MCF 10A (cell line): ENCODE measurements around the gene LHFPL3. TPM values are rescaled to one million over a fixed set of nuclear protein-coding genes. Genes with fewer than 3 reads are reported as not detected.
"Not testable (repeated sequence)": the region's sequence is repeated elsewhere in the genome, so short reads cannot be mapped to it uniquely, and the experiment has no call there.

Experiments
- BruUV-seq: library from RNA; stranded (reverse); fragments of 400-500 nt; replicated peaks from 2 replicates; lab custom pipeline; 2021; lab: Mats Ljungman, UMichigan
- CTCF ChIA-PET: fragments of 300-600 bp; sonication (Branson Sonifier 250); formaldehyde crosslinking; extraction: SDS; loops from one replicate; lab custom pipeline; 2021; ENCODE audit warnings: antibody characterized with exemption, inconsistent platforms; lab: Yijun Ruan, JAX
- POLR2A ChIA-PET: fragments of 300-600, 350-650 bp; sonication (Branson Sonifier 250); formaldehyde crosslinking; extraction: SDS; loops from one replicate; lab custom pipeline; 2020; ENCODE audit warnings: antibody characterized with exemption, inconsistent platforms; lab: Yijun Ruan, JAX
- DNase-seq: peaks from one replicate; pipeline ENCODE4 v3.0.0-alpha.2; 2018; ENCODE audit not compliant: unreplicated experiment
- H3K27ac Mint-ChIP-seq: one replicate; pipeline ENCODE4 v1.8.0; 2022; ENCODE audit warnings: mild to moderate bottlenecking, low read depth, mixed read lengths; ENCODE audit not compliant: unreplicated experiment
- H3K27me3 Mint-ChIP-seq: one replicate; pipeline ENCODE4 v1.8.0; 2022; ENCODE audit warnings: mixed read lengths; ENCODE audit not compliant: insufficient read depth, unreplicated experiment
- H3K36me3 Mint-ChIP-seq: one replicate; pipeline ENCODE4 v1.8.0; 2022; ENCODE audit warnings: mild to moderate bottlenecking, moderate library complexity, mixed read lengths; ENCODE audit not compliant: insufficient read depth, unreplicated experiment
- H3K4me1 Mint-ChIP-seq: one replicate; pipeline ENCODE4 v1.8.0; 2022; ENCODE audit warnings: mixed read lengths; ENCODE audit not compliant: insufficient read depth, unreplicated experiment
- H3K4me3 Mint-ChIP-seq: one replicate; pipeline ENCODE4 v1.8.0; 2022; ENCODE audit warnings: mild to moderate bottlenecking, moderate library complexity, mixed read lengths; ENCODE audit not compliant: unreplicated experiment
- H3K9me3 Mint-ChIP-seq: one replicate; pipeline ENCODE4 v1.8.0; 2022; ENCODE audit warnings: mixed read lengths; ENCODE audit not compliant: unreplicated experiment
- intact Hi-C: fragments of 100-400 bp; cut with micrococcal nuclease; formaldehyde crosslinking; loops from 2 replicates; pipeline ENCODE4 v1.14.1; 2022
- total RNA-seq: library from RNA; stranded (reverse); gene quantifications from 2 replicates; pipeline ENCODE4 v1.2.3, GENCODE V29; 2022
- TF ChIP-seq, protein P1 (sequence below): fragments of 200-600 bp; IDR thresholded peaks from one replicate; pipeline ENCODE4 v1.8.0; 2022; ENCODE audit warnings: antibody characterized with exemption, mild to moderate bottlenecking; ENCODE audit not compliant: unreplicated experiment

The LHFPL3 gene
- total RNA-seq, 1 experiment from 2014 or later = not detected

DNA sequence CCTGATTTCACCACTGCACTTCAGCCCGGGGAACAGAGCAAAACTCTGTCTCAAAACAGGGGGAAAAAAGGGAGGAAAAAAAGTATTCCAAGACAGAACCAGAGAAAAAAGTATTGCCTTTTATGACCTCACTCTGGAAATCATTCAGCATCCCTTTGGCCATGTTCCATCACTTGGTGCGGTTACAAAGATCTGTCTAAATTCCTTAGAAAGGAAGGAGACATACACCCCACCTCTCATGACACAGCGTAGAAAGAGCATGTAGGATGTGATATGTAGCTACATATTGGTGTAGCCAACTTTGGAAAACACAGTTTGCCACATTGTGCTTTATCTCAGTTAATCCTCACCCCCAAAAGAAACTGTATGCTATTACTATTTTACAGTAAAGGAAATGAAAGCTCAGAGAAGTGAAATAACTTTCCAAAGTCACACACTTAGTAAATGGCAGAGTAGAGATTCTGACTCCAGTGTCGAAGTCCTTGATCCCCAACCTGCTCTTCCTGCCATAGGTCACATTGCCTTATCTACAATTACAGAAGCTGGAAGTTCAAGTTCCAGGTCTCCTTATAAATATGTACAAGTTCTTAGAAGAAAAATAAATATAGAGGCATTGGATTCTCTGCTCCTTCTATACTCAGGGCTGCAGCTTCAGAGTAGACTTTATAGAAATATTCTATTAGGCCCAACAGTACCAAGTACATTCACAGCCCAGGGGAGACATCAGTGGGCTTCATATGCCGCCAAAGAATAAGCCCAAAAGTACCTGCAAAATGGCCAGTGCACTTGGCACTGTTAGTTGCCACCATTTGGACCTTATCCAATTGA, 594.0 kb downstream of the LHFPL3 start:
- H3K4me1 Mint-ChIP-seq = no peaks in the 10 kb centered on the region
- ChIA-PET POLR2A (interaction anchor here (1.0 to 1.2 kb wide), 3 partner anchors 22 to 61 kb away, joined by 3 to 5 read pairs (median 3); no protein-coding TSS in a partner anchor), CTCF (interaction anchor here (0.6 to 6.8 kb wide), 27 partner anchors 9 to 697 kb away, joined by 3 to 63 read pairs (median 3); no protein-coding TSS in a partner anchor)

DNA sequence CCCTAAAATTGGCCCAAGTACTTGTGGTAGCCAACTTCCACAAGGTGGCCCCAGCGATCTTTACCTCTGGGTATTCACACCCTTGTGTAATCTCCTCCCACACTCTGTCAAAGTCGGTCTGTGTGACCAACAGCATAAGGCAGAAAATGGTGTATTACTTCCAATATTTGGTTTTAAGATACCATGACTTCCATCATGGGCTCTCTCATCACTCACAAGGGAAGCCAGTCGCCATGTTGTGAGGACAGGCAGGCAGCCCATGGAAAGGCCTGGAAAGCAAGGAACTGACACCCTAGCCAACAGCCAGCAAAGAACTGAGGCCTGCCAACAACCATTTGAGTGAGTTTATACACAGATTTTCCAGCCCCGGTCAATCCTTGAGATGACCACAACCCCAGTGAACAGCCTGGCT, 594.6 kb downstream of the LHFPL3 start:
- Mint-ChIP-seq H3K36me3 (no peaks in the 10 kb centered on the region), H3K4me1 (no peaks in the 10 kb centered on the region), H3K4me3 (no peak overlapping the region), H3K27me3 (peaks cover 5% of the 10 kb centered on the region), H3K9me3 (no peaks in the 10 kb centered on the region), H3K27ac (no peak overlapping the region)
- peak; percentile 90 for DNase-seq
- CTCF ChIA-PET = interaction anchor here (0.7 to 6.8 kb wide), 24 partner anchors 8 to 698 kb away, joined by 3 to 63 read pairs (median 3); no protein-coding TSS in a partner anchor
- TF ChIP-seq, protein P1, sequence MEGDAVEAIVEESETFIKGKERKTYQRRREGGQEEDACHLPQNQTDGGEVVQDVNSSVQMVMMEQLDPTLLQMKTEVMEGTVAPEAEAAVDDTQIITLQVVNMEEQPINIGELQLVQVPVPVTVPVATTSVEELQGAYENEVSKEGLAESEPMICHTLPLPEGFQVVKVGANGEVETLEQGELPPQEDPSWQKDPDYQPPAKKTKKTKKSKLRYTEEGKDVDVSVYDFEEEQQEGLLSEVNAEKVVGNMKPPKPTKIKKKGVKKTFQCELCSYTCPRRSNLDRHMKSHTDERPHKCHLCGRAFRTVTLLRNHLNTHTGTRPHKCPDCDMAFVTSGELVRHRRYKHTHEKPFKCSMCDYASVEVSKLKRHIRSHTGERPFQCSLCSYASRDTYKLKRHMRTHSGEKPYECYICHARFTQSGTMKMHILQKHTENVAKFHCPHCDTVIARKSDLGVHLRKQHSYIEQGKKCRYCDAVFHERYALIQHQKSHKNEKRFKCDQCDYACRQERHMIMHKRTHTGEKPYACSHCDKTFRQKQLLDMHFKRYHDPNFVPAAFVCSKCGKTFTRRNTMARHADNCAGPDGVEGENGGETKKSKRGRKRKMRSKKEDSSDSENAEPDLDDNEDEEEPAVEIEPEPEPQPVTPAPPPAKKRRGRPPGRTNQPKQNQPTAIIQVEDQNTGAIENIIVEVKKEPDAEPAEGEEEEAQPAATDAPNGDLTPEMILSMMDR = peak; percentile 89
- intact Hi-C loops = loop anchor here (1.0 to 5.0 kb wide), 7 partner anchors 58 to 666 kb away; no protein-coding TSS in a partner anchor
- POLR2A ChIA-PET = interaction anchor here (1.0 to 1.2 kb wide), 3 partner anchors 22 to 60 kb away, joined by 3 to 5 read pairs (median 3); no protein-coding TSS in a partner anchor
- BruUV-seq = no TSS peak

More for the DNA sequence above, 594.0 kb downstream of the LHFPL3 start:
- no peaks in the 10 kb centered on the region for H3K36me3 Mint-ChIP-seq
- TF ChIP-seq, protein P1 = no peak
- H3K9me3 Mint-ChIP-seq = no peaks in the 10 kb centered on the region
- H3K27me3 Mint-ChIP-seq = peaks cover 12% of the 10 kb centered on the region
- BruUV-seq = no TSS peak
- H3K4me3 Mint-ChIP-seq = no peak overlapping the region
- intact Hi-C loops = loop anchor here (1.0 to 5.0 kb wide), 7 partner anchors 59 to 667 kb away; no protein-coding TSS in a partner anchor
- DNase-seq = no peak
- no peak overlapping the region for H3K27ac Mint-ChIP-seq

DNA sequence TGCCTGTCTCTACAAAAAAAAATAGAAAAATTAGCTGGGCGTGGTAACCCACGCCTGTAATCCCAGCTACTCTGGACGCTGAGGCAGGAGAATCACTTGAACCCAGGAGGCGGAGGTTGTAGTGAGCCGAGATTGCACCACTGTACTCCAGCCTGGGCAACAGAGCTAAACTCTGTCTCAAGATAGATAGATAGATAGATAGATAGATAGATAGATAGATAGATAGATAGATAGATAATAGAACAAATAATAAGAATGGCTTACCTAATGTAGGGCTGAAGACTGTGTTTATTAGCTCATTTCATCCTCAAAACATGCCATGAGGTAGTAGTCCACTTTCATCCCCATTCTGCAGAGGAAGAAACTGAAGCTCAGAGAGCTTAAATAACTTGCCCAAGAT, 597.8 kb downstream of the LHFPL3 start:
- H3K4me1 Mint-ChIP-seq, intact Hi-C loops, H3K9me3 Mint-ChIP-seq, BruUV-seq, H3K27ac Mint-ChIP-seq, H3K4me3 Mint-ChIP-seq, DNase-seq, H3K36me3 Mint-ChIP-seq, H3K27me3 Mint-ChIP-seq: not testable (repeated sequence)
- CTCF ChIA-PET = interaction anchor here (0.5 to 6.8 kb wide), 10 partner anchors 8 to 985 kb away, joined by 3 to 63 read pairs (median 4); no protein-coding TSS in a partner anchor
- POLR2A ChIA-PET = interaction anchor here (0.7 kb wide), 1 partner anchor 1097 kb away, joined by 3 read pairs; no protein-coding TSS in a partner anchor

DNA sequence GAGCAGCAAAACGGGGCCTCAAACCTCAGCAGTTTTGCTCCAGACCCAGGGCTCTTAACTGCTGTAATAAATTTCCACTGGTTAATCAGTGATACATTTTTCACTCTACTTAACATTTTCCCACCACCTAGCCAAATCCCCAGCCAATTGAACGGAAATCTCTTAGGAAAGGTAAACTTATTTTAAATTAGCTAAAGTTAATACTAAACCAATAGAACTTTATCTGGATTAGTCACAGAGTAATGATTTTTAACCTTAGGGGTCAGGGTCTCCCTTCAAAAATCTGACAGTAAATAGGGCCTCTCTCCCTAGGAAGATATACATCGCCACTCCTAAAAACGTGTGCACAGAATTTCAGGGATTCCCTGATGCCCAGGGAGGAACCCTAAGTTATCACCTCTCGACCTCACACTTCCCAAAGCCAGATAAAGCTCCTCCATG, 598.2 kb downstream of the LHFPL3 start:
- no peak for DNase-seq
- ChIA-PET POLR2A (interaction anchor here (0.6 kb wide), 1 partner anchor 98 kb away, joined by 3 read pairs; no protein-coding TSS in a partner anchor), CTCF (interaction anchor here (0.5 to 6.8 kb wide), 9 partner anchors 9 to 985 kb away, joined by 3 to 63 read pairs (median 4); no protein-coding TSS in a partner anchor)
- no peak overlapping the region for H3K27ac Mint-ChIP-seq
- TF ChIP-seq, protein P1 = no peak
- H3K4me1 Mint-ChIP-seq = no peaks in the 10 kb centered on the region
- H3K4me3 Mint-ChIP-seq = no peak overlapping the region
- intact Hi-C loops = no loop called here
- no peaks in the 10 kb centered on the region for H3K9me3 Mint-ChIP-seq
- no peaks in the 10 kb centered on the region for H3K27me3 Mint-ChIP-seq
- H3K36me3 Mint-ChIP-seq = no peaks in the 10 kb centered on the region
- no TSS peak for BruUV-seq
